HG02885 (cell line): ENCODE data around the gene CACNA1G.

ENCODE experiments used
- ATAC-seq: cut with Tn5 transposase; IDR thresholded peaks from one replicate; pipeline ENCODE4 v1.9.1; 2021; ENCODE audit warnings: mild to moderate bottlenecking; ENCODE audit not compliant: unreplicated experiment, poor library complexity

Gene CACNA1G

GRCh38 chr17:50564916-50565315 is 4.4 kb downstream of the CACNA1G start:
- no peak for ATAC-seq

- no peak for ATAC-seq
Observed at GRCh38 chr17:50565402-50566350, 5.2 kb downstream of the CACNA1G start.

GRCh38 chr17:50566886-50567285 is 6.4 kb downstream of the CACNA1G start:
- no peak for ATAC-seq

- ATAC-seq = no peak
Observed at GRCh38 chr17:50568659-50569058, 8.1 kb downstream of the CACNA1G start.

- no peak for ATAC-seq
Observed at GRCh38 chr17:50569592-50569991, 9.1 kb downstream of the CACNA1G start.

- ATAC-seq = no peak
Observed at GRCh38 chr17:50570032-50570431, 9.5 kb downstream of the CACNA1G start.

GRCh38 chr17:50570528-50570927 is 10.0 kb downstream of the CACNA1G start:
- no peak for ATAC-seq

GRCh38 chr17:50571681-50572080 is 11.2 kb downstream of the CACNA1G start:
- no peak for ATAC-seq

GRCh38 chr17:50572541-50572940 is 12.0 kb downstream of the CACNA1G start:
- no peak for ATAC-seq

GRCh38 chr17:50573866-50574611 is 13.5 kb downstream of the CACNA1G start:
- no peak for ATAC-seq

GRCh38 chr17:50575581-50576210 is 15.2 kb downstream of the CACNA1G start:
- no peak for ATAC-seq

- no peak for ATAC-seq
Observed at GRCh38 chr17:50576864-50577263, 16.3 kb downstream of the CACNA1G start.

- no peak for ATAC-seq
Observed at GRCh38 chr17:50577451-50577954, 17.0 kb downstream of the CACNA1G start.

- ATAC-seq = no peak
Observed at GRCh38 chr17:50578173-50578572, 17.7 kb downstream of the CACNA1G start.

GRCh38 chr17:50579399-50579798 is 18.9 kb downstream of the CACNA1G start:
- ATAC-seq = no peak

- ATAC-seq = no peak
Observed at GRCh38 chr17:50580646-50581045, 20.1 kb downstream of the CACNA1G start.

GRCh38 chr17:50581316-50581715 is 20.8 kb downstream of the CACNA1G start:
- no peak for ATAC-seq

GRCh38 chr17:50582741-50583140 is 22.2 kb downstream of the CACNA1G start:
- no peak for ATAC-seq

GRCh38 chr17:50583641-50584040 is 23.1 kb downstream of the CACNA1G start:
- ATAC-seq = no peak

GRCh38 chr17:50584116-50584515 is 23.6 kb downstream of the CACNA1G start:
- ATAC-seq = no peak

- no peak for ATAC-seq
Observed at GRCh38 chr17:50584749-50585148, 24.2 kb downstream of the CACNA1G start.
